DND-41 (cell line): ENCODE measurements around the gene PDZRN4.

Experiments
- ATAC-seq: fragments of 200-7000 bp; cut with Tn5 transposase; 3 replicates; pipeline ENCODE4 v1.9.1; 2021; ENCODE audit warnings: low read depth; ENCODE audit not compliant: insufficient read depth
- DNase-seq: peaks from one replicate; pipeline ENCODE4 v3.0.0-alpha.2; 2020
- H2AFZ ChIP-seq: 2 replicates; pipeline ENCODE4 v1.6.0; 2012; ENCODE audit warnings: low read depth, low read length
- H3K27ac ChIP-seq: 2 replicates; pipeline ENCODE4 v1.5.1; 2012; ENCODE audit warnings: low read length, inconsistent platforms
- H3K27me3 ChIP-seq: fragments of 200-600 bp; sonication (generic); 2 replicates; pipeline ENCODE4 v1.6.0; 2012; ENCODE audit warnings: low read length, mild to moderate bottlenecking, inconsistent platforms; ENCODE audit not compliant: insufficient read depth, poor library complexity
- H3K36me3 ChIP-seq: 2 replicates; pipeline ENCODE4 v1.5.1; 2012; ENCODE audit warnings: low read length, inconsistent platforms; ENCODE audit not compliant: insufficient read depth
- H3K4me1 ChIP-seq: 2 replicates; pipeline ENCODE4 v1.5.1; 2012; ENCODE audit warnings: mild to moderate bottlenecking, low read length; ENCODE audit not compliant: insufficient read depth
- H3K4me2 ChIP-seq: 2 replicates; pipeline ENCODE4 v1.6.0; 2012; ENCODE audit warnings: mild to moderate bottlenecking, moderate library complexity, low read length, inconsistent platforms; ENCODE audit not compliant: insufficient read depth
- H3K4me3 ChIP-seq, 2 experiments: fragments of 200-600 bp in 1 of 2; shearing (Covaris generic) in 1 of 2; 2 replicates each; pipeline ENCODE4 v1.5.1; 2012 to 2016; ENCODE audit warnings: inconsistent platforms in 2 of 2, low read length in 2 of 2, mild to moderate bottlenecking in 2 of 2, low read depth in 1 of 2, moderate library complexity in 1 of 2
- H3K79me2 ChIP-seq: 2 replicates; pipeline ENCODE4 v1.6.0; 2012; ENCODE audit warnings: low read length, inconsistent platforms; ENCODE audit not compliant: insufficient read depth
- H3K9ac ChIP-seq: 2 replicates; pipeline ENCODE4 v1.6.0; 2012; ENCODE audit warnings: low read depth, mild to moderate bottlenecking, inconsistent platforms, low read length, moderate library complexity
- H3K9me3 ChIP-seq: 2 replicates; pipeline ENCODE4 v1.5.1; 2012; ENCODE audit warnings: low read length, moderate library complexity, mild to moderate bottlenecking, inconsistent platforms; ENCODE audit not compliant: insufficient read depth, severe bottlenecking
- H4K20me1 ChIP-seq: 2 replicates; pipeline ENCODE4 v1.6.0; 2012; ENCODE audit warnings: low read length; ENCODE audit not compliant: insufficient read depth
- EZH2 ChIP-seq: IDR thresholded peaks from 3 replicates; pipeline ENCODE4 v1.6.1; 2012; ENCODE audit warnings: borderline replicate concordance, low read depth, mild to moderate bottlenecking, moderate library complexity, low read length, inconsistent platforms; ENCODE audit not compliant: severe bottlenecking
- TF ChIP-seq, protein P1 (sequence below): IDR thresholded peaks from 2 replicates; pipeline ENCODE4 v1.5.1; 2012; ENCODE audit warnings: borderline replicate concordance, low read length, moderate library complexity, mild to moderate bottlenecking; ENCODE audit not compliant: poor library complexity, severe bottlenecking; ENCODE audit errors: extremely low read depth

Gene PDZRN4

DNA sequence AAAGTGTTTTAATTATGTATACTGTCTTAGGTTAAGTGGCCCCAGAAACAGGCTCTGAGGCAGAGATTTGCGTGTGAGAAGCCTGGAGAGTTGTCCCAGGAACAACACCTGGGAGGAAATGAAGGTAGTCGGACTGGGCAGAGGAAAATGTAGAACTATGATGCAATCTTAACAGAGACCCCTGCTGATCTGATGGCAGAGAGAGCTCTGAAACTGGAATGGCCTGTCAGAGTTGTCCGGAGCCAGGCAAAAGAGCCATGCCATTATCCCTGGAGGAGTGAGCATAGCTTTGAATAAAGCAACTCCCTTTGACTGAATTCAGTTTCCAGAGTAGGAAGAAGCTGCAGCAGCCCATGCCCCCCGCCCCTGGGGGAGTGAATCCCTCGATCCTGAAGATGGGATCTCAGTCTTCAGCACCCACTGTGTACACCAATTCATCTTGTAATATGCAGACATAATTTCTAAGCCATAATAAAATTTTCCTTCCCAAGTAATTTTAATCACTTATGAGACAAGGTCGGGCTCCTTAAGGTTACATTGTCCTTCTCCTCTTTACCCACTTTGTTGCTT, 264.8 kb downstream of the PDZRN4 start:
- no peak for TF ChIP-seq EZH2

DNA sequence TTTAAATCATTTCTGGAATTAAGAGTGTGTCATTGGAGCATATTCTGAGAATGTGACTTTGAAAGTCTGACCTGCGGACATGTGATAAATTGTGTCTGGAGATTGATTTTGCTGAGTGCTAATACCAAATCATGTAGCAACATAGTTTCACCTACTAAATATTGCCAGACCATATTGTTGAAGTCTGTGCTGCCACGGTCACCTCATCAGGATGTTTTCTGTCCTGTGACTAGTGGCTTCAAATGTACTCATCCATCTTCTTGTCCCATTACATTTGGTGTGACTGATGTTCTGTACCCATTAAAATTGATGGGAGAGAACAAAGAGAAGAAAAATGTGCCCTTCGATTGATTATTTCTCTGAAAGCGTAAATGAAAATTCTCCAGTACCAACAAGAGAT, 265.3 kb downstream of the PDZRN4 start:
- Histone ChIP-seq H3K27me3 (no peaks in the 10 kb centered on the region), H3K4me3 (no peak overlapping the region), H3K9ac (no peak overlapping the region), H3K79me2 (no peaks in the 10 kb centered on the region), H3K27ac (no peak overlapping the region), H4K20me1 (no peaks in the 10 kb centered on the region), H3K9me3 (no peaks in the 10 kb centered on the region), H3K4me2 (no peak overlapping the region), H2AFZ (no peak overlapping the region), H3K4me1 (no peaks in the 10 kb centered on the region), H3K36me3 (no peaks in the 10 kb centered on the region)
- DNase-seq (no peak), ATAC-seq (no peak)
- TF ChIP-seq EZH2: no peak

More for the DNA sequence above, 264.8 kb downstream of the PDZRN4 start:
- Histone ChIP-seq H3K36me3 (no peaks in the 10 kb centered on the region), H2AFZ (no peak overlapping the region), H3K4me3 (no peak overlapping the region), H3K4me2 (no peak overlapping the region), H3K79me2 (no peaks in the 10 kb centered on the region), H3K9me3 (no peaks in the 10 kb centered on the region), H3K27me3 (no peaks in the 10 kb centered on the region), H3K9ac (no peak overlapping the region), H3K4me1 (no peaks in the 10 kb centered on the region), H4K20me1 (no peaks in the 10 kb centered on the region), H3K27ac (no peak overlapping the region)
- ATAC-seq (no peak), DNase-seq (no peak)

DNA sequence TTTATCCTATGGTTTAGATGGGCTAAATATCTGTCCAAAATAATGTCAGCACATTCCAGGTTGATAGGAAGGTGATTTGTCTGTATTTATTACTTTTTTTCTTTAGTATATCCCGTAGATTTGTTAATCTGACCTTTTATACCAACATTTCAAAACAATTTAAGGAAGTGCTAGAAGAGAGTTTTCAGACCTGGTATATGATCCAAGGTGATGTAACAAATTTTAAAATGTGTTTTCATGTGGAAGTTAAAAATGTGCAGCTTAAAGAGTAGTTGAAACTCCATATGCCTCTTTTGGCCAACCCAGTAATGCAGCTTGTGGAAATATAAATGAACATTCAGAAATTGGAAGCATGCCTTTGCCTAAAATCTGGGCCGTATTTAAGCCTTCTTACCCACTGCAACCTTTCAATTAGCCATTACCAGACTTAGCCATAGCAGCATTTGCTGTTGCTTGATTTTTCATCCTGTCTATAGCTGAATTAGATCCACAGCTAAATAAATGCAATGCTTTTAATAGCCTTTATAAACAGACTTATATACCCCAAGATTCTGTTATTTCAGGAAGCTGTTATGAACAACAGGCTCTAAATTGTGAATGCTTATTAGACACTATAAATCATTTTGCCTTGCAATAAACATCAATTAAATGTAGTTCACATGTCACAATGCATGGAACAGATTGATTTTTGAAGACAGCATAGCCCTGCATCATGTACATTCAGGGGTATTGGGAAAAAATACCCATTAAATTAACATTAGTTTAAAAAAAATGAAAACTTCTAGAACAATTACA, 271.2 kb downstream of the PDZRN4 start:
- Histone ChIP-seq H3K36me3 (no peaks in the 10 kb centered on the region), H3K4me2 (no peak overlapping the region), H3K4me3 (no peak overlapping the region), H2AFZ (no peak overlapping the region), H3K9ac (no peak overlapping the region), H3K27ac (no peak overlapping the region), H4K20me1 (no peaks in the 10 kb centered on the region), H3K9me3 (no peaks in the 10 kb centered on the region), H3K79me2 (no peaks in the 10 kb centered on the region), H3K27me3 (no peaks in the 10 kb centered on the region), H3K4me1 (no peaks in the 10 kb centered on the region)
- DNase-seq (no peak), ATAC-seq (no peak)
- no peak for TF ChIP-seq EZH2
- TF ChIP-seq, protein P1, sequence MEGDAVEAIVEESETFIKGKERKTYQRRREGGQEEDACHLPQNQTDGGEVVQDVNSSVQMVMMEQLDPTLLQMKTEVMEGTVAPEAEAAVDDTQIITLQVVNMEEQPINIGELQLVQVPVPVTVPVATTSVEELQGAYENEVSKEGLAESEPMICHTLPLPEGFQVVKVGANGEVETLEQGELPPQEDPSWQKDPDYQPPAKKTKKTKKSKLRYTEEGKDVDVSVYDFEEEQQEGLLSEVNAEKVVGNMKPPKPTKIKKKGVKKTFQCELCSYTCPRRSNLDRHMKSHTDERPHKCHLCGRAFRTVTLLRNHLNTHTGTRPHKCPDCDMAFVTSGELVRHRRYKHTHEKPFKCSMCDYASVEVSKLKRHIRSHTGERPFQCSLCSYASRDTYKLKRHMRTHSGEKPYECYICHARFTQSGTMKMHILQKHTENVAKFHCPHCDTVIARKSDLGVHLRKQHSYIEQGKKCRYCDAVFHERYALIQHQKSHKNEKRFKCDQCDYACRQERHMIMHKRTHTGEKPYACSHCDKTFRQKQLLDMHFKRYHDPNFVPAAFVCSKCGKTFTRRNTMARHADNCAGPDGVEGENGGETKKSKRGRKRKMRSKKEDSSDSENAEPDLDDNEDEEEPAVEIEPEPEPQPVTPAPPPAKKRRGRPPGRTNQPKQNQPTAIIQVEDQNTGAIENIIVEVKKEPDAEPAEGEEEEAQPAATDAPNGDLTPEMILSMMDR: no peak

DNA sequence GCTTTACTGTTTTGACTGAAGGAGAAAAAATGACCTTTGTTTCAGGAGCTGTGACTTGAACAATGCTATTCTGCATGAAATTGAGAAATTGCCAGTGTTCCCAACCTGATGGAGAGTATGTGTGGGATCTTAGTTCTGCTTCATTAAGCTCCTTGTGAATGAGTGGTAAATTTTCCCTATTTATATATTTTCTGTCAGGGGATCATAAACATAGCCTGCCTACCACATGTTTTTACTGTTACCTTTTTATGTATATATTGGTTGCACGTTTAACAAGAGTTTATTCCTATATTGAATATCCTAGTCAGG, 271.7 kb downstream of the PDZRN4 start:
- Histone ChIP-seq H3K79me2 (no peaks in the 10 kb centered on the region), H3K9me3 (no peaks in the 10 kb centered on the region), H3K4me3 (no peak overlapping the region), H3K27ac (no peak overlapping the region), H3K36me3 (no peaks in the 10 kb centered on the region), H3K4me1 (no peaks in the 10 kb centered on the region), H3K9ac (no peak overlapping the region), H4K20me1 (no peaks in the 10 kb centered on the region), H3K4me2 (no peak overlapping the region), H2AFZ (no peak overlapping the region), H3K27me3 (no peaks in the 10 kb centered on the region)
- TF ChIP-seq, protein P1: no peak
- TF ChIP-seq EZH2: no peak
- no peak for ATAC-seq
- no peak for DNase-seq
